ENCODE data around the gene NACC2. TPM values are rescaled to one million over a fixed set of nuclear protein-coding genes. Genes with fewer than 3 reads are reported as not detected.

The NACC2 gene
- polyA plus RNA-seq, 3 donors, result 8.7 to 9.3 (median 9.1) TPM

- no peak for DNase-seq
These were observed 851 bp downstream of the NACC2 start for GRCh38 chr9:136093995-136094881.

- DNase-seq, result no peak
These were observed 1.6 kb downstream of the NACC2 start for GRCh38 chr9:136093346-136093986.

- DNase-seq, result no peak
These were observed 2.3 kb downstream of the NACC2 start for GRCh38 chr9:136092741-136093140.

GRCh38 chr9:136092353-136092650 is 2.8 kb downstream of the NACC2 start:
- DNase-seq, result no peak

GRCh38 chr9:136091582-136092352 is 3.3 kb downstream of the NACC2 start:
- no peak for DNase-seq

GRCh38 chr9:136090768-136091581 is 4.1 kb downstream of the NACC2 start:
- DNase-seq, result no peak

GRCh38 chr9:136090056-136090735 is 4.9 kb downstream of the NACC2 start:
- no peak for DNase-seq

- DNase-seq, result no peak
These were observed 5.4 kb downstream of the NACC2 start for GRCh38 chr9:136089697-136090045.

GRCh38 chr9:136088939-136089696 is 6.0 kb downstream of the NACC2 start:
- DNase-seq, result no peak

- no peak for DNase-seq
These were observed 6.6 kb downstream of the NACC2 start for GRCh38 chr9:136088481-136088938.

- no peak for DNase-seq
These were observed 7.2 kb downstream of the NACC2 start for GRCh38 chr9:136087741-136088480.

- no peak for DNase-seq
These were observed 7.9 kb downstream of the NACC2 start for GRCh38 chr9:136086951-136087740.

GRCh38 chr9:136086213-136086881 is 8.7 kb downstream of the NACC2 start:
- no peak for DNase-seq

GRCh38 chr9:136085815-136086212 is 9.3 kb downstream of the NACC2 start:
- no peak for DNase-seq

- no peak for DNase-seq
These were observed 10.8 kb downstream of the NACC2 start for GRCh38 chr9:136084063-136084944.

- no peak for DNase-seq
These were observed 11.5 kb downstream of the NACC2 start for GRCh38 chr9:136083558-136084062.

Data from renal pelvis (tissue), 4 donors.